Testis (tissue), 2 donors: Measurements from ENCODE around the gene TMEM18.

ENCODE experiments used
- POLR2A ChIP-seq: fragments of 450-650 bp; IDR thresholded peaks from one replicate; pipeline ENCODE4 v1.6.1; 2017; ENCODE audit warnings: antibody characterized with exemption, mild to moderate bottlenecking, moderate library complexity
- TF ChIP-seq, protein P1 (sequence below), 3 experiments: fragments of 450-650 bp in 2 of 3; fragments of 200-600 bp in 1 of 3; sonication (generic) in 1 of 3; IDR thresholded peaks; one replicate each; pipeline ENCODE4 v1.5.1; 2016 to 2019; ENCODE audit warnings: antibody characterized with exemption in 3 of 3, mild to moderate bottlenecking in 2 of 3, moderate library complexity in 1 of 3

DNA sequence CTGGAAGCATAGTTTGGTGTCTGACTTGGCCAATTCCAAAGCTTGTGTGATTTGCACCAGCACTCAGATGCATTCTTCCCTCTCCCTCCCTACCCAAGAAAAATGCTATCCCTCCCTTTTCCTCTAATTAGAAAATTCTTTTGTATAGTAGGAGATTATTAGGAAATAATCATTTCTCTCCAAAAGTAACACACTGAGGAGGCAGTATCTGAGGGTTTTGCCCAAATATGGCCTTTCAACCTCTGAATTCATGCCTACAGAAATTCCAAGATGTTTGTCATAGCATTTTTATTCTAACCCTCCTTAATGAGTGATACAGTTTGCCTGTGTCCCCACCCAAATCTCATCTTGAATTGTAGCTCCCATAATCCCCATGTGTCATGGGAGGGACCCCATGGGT is 5.0 kb upstream of the TMEM18 start:
- TF ChIP-seq, protein P1, sequence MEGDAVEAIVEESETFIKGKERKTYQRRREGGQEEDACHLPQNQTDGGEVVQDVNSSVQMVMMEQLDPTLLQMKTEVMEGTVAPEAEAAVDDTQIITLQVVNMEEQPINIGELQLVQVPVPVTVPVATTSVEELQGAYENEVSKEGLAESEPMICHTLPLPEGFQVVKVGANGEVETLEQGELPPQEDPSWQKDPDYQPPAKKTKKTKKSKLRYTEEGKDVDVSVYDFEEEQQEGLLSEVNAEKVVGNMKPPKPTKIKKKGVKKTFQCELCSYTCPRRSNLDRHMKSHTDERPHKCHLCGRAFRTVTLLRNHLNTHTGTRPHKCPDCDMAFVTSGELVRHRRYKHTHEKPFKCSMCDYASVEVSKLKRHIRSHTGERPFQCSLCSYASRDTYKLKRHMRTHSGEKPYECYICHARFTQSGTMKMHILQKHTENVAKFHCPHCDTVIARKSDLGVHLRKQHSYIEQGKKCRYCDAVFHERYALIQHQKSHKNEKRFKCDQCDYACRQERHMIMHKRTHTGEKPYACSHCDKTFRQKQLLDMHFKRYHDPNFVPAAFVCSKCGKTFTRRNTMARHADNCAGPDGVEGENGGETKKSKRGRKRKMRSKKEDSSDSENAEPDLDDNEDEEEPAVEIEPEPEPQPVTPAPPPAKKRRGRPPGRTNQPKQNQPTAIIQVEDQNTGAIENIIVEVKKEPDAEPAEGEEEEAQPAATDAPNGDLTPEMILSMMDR (IDR thresholded peaks at IDR 0.05) = no peak
- no peak for TF ChIP-seq POLR2A
